ENCODE results near the gene CXCL13. TPM values are rescaled to one million over a fixed set of nuclear protein-coding genes. Genes with fewer than 3 reads are reported as not detected.

CXCL13 gene
- total and polyA plus RNA-seq, 4 donors, result 1.2 to 4.0 (median 2.8) TPM; not detected in 1

DNA sequence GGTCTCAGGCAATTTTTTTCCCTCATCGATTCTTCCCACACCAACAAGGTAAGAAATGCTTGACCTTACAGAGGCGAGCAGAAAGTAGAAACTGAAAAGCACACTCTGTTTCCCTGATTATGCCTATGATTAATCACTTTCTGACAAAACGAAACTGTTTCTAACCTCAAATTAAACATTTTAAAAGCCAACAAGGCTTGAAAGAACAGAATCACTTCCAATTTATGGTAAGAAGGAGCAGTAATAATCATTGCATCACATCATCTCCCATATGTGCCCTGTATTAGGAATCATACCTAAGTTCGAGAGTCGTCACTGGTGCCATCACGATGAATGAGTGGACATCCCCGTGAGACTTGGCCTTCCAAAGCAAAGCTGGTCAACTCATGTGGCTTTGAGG is 12.5 kb upstream of the CXCL13 start:
- H3K9ac ChIP-seq (ENCODE audit: low read depth in 1 of 2, low read length in 2 of 2), result no peak overlapping the region
- WGBS, result 81% methylated on average over 7 of the region's 7 CpGs
- no peak overlapping the region for H3K4me3 ChIP-seq (ENCODE audit: low read depth in 1 of 3, low read length in 3 of 3)
- DNase-seq (ENCODE audit: low spot score), result no peak
- no peak overlapping the region for H3K27ac ChIP-seq (ENCODE audit: low read depth in 1 of 2, low read length in 2 of 2)
- TF ChIP-seq FOXA2 (IDR thresholded peaks at IDR 0.05) (no peak), HNF4G (IDR thresholded peaks at IDR 0.05) (no peak), JUND (IDR thresholded peaks at IDR 0.05) (no peak), RXRA (IDR thresholded peaks at IDR 0.05) (no peak), YY1 (IDR thresholded peaks at IDR 0.05) (no peak)
- TF ChIP-seq, protein P1, sequence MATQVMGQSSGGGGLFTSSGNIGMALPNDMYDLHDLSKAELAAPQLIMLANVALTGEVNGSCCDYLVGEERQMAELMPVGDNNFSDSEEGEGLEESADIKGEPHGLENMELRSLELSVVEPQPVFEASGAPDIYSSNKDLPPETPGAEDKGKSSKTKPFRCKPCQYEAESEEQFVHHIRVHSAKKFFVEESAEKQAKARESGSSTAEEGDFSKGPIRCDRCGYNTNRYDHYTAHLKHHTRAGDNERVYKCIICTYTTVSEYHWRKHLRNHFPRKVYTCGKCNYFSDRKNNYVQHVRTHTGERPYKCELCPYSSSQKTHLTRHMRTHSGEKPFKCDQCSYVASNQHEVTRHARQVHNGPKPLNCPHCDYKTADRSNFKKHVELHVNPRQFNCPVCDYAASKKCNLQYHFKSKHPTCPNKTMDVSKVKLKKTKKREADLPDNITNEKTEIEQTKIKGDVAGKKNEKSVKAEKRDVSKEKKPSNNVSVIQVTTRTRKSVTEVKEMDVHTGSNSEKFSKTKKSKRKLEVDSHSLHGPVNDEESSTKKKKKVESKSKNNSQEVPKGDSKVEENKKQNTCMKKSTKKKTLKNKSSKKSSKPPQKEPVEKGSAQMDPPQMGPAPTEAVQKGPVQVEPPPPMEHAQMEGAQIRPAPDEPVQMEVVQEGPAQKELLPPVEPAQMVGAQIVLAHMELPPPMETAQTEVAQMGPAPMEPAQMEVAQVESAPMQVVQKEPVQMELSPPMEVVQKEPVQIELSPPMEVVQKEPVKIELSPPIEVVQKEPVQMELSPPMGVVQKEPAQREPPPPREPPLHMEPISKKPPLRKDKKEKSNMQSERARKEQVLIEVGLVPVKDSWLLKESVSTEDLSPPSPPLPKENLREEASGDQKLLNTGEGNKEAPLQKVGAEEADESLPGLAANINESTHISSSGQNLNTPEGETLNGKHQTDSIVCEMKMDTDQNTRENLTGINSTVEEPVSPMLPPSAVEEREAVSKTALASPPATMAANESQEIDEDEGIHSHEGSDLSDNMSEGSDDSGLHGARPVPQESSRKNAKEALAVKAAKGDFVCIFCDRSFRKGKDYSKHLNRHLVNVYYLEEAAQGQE (IDR thresholded peaks at IDR 0.05), result no peak
- TF ChIP-seq, protein P2, sequence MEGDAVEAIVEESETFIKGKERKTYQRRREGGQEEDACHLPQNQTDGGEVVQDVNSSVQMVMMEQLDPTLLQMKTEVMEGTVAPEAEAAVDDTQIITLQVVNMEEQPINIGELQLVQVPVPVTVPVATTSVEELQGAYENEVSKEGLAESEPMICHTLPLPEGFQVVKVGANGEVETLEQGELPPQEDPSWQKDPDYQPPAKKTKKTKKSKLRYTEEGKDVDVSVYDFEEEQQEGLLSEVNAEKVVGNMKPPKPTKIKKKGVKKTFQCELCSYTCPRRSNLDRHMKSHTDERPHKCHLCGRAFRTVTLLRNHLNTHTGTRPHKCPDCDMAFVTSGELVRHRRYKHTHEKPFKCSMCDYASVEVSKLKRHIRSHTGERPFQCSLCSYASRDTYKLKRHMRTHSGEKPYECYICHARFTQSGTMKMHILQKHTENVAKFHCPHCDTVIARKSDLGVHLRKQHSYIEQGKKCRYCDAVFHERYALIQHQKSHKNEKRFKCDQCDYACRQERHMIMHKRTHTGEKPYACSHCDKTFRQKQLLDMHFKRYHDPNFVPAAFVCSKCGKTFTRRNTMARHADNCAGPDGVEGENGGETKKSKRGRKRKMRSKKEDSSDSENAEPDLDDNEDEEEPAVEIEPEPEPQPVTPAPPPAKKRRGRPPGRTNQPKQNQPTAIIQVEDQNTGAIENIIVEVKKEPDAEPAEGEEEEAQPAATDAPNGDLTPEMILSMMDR (IDR thresholded peaks at IDR 0.05; ENCODE audit: low read depth, low read length, missing input control), result no peak
- H3K36me3 ChIP-seq (ENCODE audit: control insufficient read depth in 4 of 4, insufficient read depth in 3 of 4, low read depth in 1 of 4, low read length in 3 of 4), result no peaks in the 10 kb centered on the region
- peaks cover 0 to 13% (median 13%) of the 10 kb centered on the region in 4 donors for H3K4me1 ChIP-seq (ENCODE audit: control insufficient read depth in 4 of 4, insufficient read depth in 4 of 4, low read length in 3 of 4)
- H3K9me3 ChIP-seq (ENCODE audit: control insufficient read depth in 4 of 4, low read length in 3 of 4), result no peaks in the 10 kb centered on the region
- H3K27me3 ChIP-seq (ENCODE audit: control insufficient read depth in 4 of 4, insufficient read depth in 4 of 4, low read length in 3 of 4), result no peaks in the 10 kb centered on the region

DNA sequence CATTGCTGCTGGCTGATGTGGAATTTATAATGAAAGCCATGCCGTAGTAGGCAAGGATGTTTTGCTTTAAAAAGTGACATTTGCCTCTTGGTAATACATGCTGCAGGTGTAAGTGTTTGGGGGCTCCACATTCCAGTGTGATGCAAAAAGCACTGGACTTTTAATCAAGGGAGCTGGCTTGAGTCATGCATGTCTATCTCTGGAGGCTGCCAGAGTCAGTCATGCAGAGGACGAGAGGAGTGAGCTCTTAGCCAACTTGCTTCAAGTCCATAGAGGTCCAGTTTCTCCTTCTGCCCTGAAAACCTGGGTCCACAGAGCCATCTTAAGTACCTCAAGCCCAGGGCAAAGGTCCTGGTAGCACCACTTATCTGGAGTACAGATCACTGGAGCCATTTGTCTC is 11.6 kb upstream of the CXCL13 start:
- TF ChIP-seq HNF4G (IDR thresholded peaks at IDR 0.05) (no peak), EGR1 (IDR thresholded peaks at IDR 0.05; ENCODE audit: low read depth in 2 of 2) (no peak), FOXA2 (IDR thresholded peaks at IDR 0.05) (no peak), HNF4A (conservative IDR thresholded peaks at IDR 0.05) (no peak), TAF1 (conservative IDR thresholded peaks at IDR 0.05) (no peak), FOXA1 (IDR thresholded peaks at IDR 0.05) (no peak), RAD21 (IDR thresholded peaks at IDR 0.05) (no peak), SP1 (IDR thresholded peaks at IDR 0.05) (no peak), YY1 (IDR thresholded peaks at IDR 0.05) (no peak), JUND (IDR thresholded peaks at IDR 0.05) (no peak), GABPA (IDR thresholded peaks at IDR 0.05 in 1 of 2, conservative IDR thresholded peaks at IDR 0.05 in 1 of 2) (no peak), NR2F2 (IDR thresholded peaks at IDR 0.05) (no peak), RXRA (IDR thresholded peaks at IDR 0.05) (no peak)
- TF ChIP-seq, protein P3, sequence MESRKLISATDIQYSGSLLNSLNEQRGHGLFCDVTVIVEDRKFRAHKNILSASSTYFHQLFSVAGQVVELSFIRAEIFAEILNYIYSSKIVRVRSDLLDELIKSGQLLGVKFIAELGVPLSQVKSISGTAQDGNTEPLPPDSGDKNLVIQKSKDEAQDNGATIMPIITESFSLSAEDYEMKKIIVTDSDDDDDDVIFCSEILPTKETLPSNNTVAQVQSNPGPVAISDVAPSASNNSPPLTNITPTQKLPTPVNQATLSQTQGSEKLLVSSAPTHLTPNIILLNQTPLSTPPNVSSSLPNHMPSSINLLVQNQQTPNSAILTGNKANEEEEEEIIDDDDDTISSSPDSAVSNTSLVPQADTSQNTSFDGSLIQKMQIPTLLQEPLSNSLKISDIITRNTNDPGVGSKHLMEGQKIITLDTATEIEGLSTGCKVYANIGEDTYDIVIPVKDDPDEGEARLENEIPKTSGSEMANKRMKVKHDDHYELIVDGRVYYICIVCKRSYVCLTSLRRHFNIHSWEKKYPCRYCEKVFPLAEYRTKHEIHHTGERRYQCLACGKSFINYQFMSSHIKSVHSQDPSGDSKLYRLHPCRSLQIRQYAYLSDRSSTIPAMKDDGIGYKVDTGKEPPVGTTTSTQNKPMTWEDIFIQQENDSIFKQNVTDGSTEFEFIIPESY (IDR thresholded peaks at IDR 0.05), result no peak
- TF ChIP-seq, protein P4, sequence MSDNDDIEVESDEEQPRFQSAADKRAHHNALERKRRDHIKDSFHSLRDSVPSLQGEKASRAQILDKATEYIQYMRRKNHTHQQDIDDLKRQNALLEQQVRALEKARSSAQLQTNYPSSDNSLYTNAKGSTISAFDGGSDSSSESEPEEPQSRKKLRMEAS (IDR thresholded peaks at IDR 0.05), result no peak
- TF ChIP-seq, protein P5, sequence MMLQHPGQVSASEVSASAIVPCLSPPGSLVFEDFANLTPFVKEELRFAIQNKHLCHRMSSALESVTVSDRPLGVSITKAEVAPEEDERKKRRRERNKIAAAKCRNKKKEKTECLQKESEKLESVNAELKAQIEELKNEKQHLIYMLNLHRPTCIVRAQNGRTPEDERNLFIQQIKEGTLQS (IDR thresholded peaks at IDR 0.05), result no peak
- TF ChIP-seq, protein P2 (IDR thresholded peaks at IDR 0.05; ENCODE audit: low read depth, low read length, missing input control), result no peak
- TF ChIP-seq, protein P1 (IDR thresholded peaks at IDR 0.05), result no peak
- Histone ChIP-seq H3K4me1 (ENCODE audit: control insufficient read depth in 4 of 4, insufficient read depth in 4 of 4, low read length in 3 of 4) (peaks cover 0 to 13% (median 13%) of the 10 kb centered on the region in 4 donors), H3K36me3 (ENCODE audit: control insufficient read depth in 4 of 4, insufficient read depth in 3 of 4, low read depth in 1 of 4, low read length in 3 of 4) (no peaks in the 10 kb centered on the region), H3K9ac (ENCODE audit: low read depth in 1 of 2, low read length in 2 of 2) (no peak overlapping the region), H3K27me3 (ENCODE audit: control insufficient read depth in 4 of 4, insufficient read depth in 4 of 4, low read length in 3 of 4) (no peaks in the 10 kb centered on the region), H3K9me3 (ENCODE audit: control insufficient read depth in 4 of 4, low read length in 3 of 4) (no peaks in the 10 kb centered on the region), H3K4me3 (ENCODE audit: low read depth in 1 of 3, low read length in 3 of 3) (no peak overlapping the region), H3K27ac (ENCODE audit: low read depth in 1 of 2, low read length in 2 of 2) (no peak overlapping the region)
- 95% methylated on average over 2 of the region's 2 CpGs for WGBS
- no peak for DNase-seq (ENCODE audit: low spot score)
